ENCODE results near the gene EP400. TPM values are rescaled to one million over a fixed set of nuclear protein-coding genes. Genes with fewer than 3 reads are reported as not detected.

Gene EP400
- total and polyA plus RNA-seq, 2 of the 13 experiments (the other 11 are each of a cell fraction or from before 2014, with no cell fraction given): 4.9 to 5.0 TPM

DNA sequence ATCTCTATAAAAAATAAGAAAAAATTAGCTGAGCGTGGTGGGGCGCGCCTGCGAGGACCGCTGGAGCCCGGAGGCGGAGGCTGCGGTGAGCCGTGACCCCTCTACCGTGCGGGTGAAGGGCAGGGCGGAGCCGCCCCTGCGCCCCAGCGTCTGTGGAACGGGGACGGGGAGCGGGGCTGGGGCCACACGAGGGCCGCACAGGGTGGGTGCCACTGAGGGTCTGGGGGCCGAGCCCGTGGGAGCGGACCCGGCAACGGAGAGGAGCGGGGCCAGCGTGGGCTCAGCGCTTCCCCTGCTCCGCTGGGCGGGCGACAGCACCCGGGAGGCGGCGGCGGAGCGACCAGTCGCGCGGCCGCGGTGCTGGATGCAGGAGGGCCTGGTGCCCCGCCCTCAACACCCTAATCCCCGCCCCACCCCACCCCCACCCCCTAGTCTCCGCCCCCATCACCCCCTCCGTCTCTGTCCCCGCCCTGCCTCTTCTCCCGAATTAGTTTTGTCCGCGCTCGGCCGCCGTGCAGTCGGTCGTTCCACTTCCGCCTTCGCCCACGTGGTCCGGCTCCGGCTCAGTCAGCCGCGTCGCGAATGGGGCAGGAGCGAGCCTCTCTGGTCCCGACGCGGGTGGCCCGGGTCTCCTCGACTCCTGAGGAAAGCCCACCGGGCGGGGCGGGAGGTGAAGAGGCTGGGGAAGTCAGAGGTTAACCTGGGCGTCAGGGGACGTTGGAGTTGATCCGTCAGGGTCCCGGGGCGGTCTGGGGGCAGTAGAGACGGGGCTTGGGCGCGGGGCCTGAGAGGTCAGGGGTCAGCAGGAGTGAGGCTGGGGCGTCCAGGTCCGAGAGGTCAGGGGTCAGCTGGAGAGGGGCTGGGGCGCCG is 20.8 kb upstream of the EP400 start, which contains the start of gene PUS1 (continued):
- TF ChIP-seq, protein P1, sequence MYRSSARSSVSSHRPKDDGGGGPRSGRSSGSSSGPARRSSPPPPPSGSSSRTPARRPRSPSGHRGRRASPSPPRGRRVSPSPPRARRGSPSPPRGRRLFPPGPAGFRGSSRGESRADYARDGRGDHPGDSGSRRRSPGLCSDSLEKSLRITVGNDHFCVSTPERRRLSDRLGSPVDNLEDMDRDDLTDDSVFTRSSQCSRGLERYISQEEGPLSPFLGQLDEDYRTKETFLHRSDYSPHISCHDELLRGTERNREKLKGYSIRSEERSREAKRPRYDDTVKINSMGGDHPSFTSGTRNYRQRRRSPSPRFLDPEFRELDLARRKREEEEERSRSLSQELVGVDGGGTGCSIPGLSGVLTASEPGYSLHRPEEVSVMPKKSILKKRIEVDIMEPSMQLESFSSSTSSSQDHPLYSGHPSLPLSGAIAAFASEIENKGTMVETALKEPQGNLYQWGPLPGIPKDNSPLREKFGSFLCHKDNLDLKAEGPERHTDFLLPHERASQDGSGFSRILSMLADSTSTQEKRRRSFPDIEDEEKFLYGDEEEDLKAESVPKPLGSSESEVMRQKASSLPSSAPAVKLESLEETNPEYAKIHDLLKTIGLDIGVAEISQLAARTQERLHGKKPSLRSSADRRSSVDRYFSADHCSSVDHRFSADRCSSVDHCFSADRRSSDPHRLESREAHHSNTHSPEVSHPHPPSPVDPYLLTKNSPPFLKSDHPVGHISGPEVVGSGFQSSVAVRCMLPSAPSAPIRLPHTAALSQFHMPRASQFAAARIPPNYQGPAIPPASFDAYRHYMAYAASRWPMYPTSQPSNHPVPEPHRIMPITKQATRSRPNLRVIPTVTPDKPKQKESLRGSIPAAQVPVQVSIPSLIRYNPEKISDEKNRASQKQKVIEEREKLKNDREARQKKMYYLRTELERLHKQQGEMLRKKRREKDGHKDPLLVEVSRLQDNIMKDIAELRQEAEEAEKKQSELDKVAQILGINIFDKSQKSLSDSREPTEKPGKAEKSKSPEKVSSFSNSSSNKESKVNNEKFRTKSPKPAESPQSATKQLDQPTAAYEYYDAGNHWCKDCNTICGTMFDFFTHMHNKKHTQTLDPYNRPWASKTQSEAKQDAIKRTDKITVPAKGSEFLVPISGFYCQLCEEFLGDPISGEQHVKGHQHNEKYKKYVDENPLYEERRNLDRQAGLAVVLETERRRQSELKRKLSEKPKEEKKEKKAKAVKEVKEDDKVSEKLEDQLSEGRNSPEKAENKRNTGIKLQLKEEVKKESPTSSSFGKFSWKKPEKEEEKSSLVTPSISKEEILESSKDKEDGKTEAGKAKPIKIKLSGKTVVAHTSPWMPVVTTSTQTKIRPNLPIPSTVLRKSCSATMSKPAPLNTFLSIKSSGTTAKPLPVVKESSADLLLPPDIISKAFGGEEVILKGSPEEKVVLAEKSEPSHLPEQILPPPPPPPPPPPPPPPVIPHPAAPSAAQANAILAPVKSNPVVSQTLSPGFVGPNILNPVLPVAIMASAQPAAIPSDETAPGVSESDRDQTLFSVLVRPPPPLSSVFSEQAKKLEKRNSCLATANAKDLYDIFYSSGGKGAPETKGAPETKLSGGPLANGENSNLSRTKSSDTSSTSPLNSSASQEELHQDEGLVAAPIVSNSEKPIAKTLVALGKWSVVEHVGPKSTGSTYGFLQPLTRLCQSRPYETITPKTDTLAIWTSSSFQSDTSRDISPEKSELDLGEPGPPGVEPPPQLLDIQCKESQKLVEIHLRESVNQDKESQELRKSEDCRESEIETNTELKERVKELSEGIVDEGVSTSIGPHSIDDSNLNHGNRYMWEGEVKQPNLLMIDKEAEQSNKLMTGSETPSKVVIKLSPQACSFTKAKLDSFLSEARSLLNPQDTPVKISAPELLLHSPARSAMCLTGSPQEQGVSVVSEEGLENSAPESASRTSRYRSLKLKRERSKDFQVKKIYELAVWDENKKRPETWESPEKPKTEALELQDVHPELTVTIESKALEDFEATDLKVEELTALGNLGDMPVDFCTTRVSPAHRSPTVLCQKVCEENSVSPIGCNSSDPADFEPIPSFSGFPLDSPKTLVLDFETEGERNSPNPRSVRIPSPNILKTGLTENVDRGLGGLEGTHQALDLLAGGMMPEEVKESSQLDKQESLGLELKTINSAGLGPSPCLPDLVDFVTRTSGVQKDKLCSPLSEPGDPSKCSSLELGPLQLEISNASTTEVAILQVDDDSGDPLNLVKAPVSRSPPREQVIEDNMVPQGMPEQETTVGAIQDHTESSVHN (CRISPR knock-in tag; IDR thresholded peaks at IDR 0.05): no peak
- TF ChIP-seq DNMT3B (CRISPR knock-in tag; conservative IDR thresholded peaks at IDR 0.05) (no peak), ZNF350 (CRISPR knock-in tag; IDR thresholded peaks at IDR 0.05; ENCODE audit: borderline replicate concordance, low read depth) (peak; percentile 56; the same call in 1 of the 2 replicates), ZNF75D (CRISPR knock-in tag; IDR thresholded peaks at IDR 0.05; ENCODE audit: borderline replicate concordance) (0 out of 2 replicates have a peak, but pooled peaks have one; percentile 41), ZNF891 (CRISPR knock-in tag; IDR thresholded peaks at IDR 0.05) (no peak), ZMYM2 (CRISPR knock-in tag; IDR thresholded peaks at IDR 0.05) (no peak), ZNF792 (CRISPR knock-in tag; IDR thresholded peaks at IDR 0.05) (peak; percentile 71), TRIM24 (CRISPR knock-in tag; IDR thresholded peaks at IDR 0.05) (no peak), RAD21 (CRISPR knock-in tag; IDR thresholded peaks at IDR 0.05) (no peak), ZNF317 (CRISPR knock-in tag; IDR thresholded peaks at IDR 0.05) (peak; percentile 73), ZNF383 (CRISPR knock-in tag; IDR thresholded peaks at IDR 0.05; ENCODE audit: borderline replicate concordance) (no peak), MAZ (IDR thresholded peaks at IDR 0.05; ENCODE audit: borderline replicate concordance, low read depth, low read length) (0 out of 2 replicates have a peak, but pooled peaks have one; percentile 21), MAZ (CRISPR knock-in tag; IDR thresholded peaks at IDR 0.05; ENCODE audit: low read depth) (peak; percentile 96), PHF5A (CRISPR knock-in tag; IDR thresholded peaks at IDR 0.05; ENCODE audit: low read depth, unreplicated experiment) (peak; percentile 52), KLF15 (CRISPR knock-in tag; IDR thresholded peaks at IDR 0.05; ENCODE audit: borderline replicate concordance) (0 out of 2 replicates have a peak, but pooled peaks have one; percentile 68), NFATC3 (CRISPR knock-in tag; IDR thresholded peaks at IDR 0.05) (0 out of 2 replicates have a peak, but pooled peaks have one; percentile 52)
- TF ChIP-seq, protein P2, sequence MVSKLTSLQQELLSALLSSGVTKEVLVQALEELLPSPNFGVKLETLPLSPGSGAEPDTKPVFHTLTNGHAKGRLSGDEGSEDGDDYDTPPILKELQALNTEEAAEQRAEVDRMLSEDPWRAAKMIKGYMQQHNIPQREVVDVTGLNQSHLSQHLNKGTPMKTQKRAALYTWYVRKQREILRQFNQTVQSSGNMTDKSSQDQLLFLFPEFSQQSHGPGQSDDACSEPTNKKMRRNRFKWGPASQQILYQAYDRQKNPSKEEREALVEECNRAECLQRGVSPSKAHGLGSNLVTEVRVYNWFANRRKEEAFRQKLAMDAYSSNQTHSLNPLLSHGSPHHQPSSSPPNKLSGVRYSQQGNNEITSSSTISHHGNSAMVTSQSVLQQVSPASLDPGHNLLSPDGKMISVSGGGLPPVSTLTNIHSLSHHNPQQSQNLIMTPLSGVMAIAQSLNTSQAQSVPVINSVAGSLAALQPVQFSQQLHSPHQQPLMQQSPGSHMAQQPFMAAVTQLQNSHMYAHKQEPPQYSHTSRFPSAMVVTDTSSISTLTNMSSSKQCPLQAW (CRISPR knock-in tag; IDR thresholded peaks at IDR 0.05): peak; percentile 70; the same call in 1 of the 2 replicates
- TF ChIP-seq, protein P3, sequence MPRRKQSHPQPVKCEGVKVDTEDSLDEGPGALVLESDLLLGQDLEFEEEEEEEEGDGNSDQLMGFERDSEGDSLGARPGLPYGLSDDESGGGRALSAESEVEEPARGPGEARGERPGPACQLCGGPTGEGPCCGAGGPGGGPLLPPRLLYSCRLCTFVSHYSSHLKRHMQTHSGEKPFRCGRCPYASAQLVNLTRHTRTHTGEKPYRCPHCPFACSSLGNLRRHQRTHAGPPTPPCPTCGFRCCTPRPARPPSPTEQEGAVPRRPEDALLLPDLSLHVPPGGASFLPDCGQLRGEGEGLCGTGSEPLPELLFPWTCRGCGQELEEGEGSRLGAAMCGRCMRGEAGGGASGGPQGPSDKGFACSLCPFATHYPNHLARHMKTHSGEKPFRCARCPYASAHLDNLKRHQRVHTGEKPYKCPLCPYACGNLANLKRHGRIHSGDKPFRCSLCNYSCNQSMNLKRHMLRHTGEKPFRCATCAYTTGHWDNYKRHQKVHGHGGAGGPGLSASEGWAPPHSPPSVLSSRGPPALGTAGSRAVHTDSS (CRISPR knock-in tag; conservative IDR thresholded peaks at IDR 0.05): no peak
